ENCODE measurements around the gene XIRP1.
A peak's percentile ranks its signal among the peaks of the same experiment; 100 is the strongest.

Gene XIRP1

GRCh38 chr3:39184081-39184967, 8.1 kb downstream of the XIRP1 start:
- Histone ChIP-seq H4K20me1 (ENCODE audit: insufficient read depth, low read length) (no peaks in the 10 kb centered on the region), H3K27ac (ENCODE audit: low read length) (no peak overlapping the region)
- TF ChIP-seq EZH2phosphoT487 (IDR thresholded peaks at IDR 0.05; ENCODE audit: low read depth) (no peak), CTCF (IDR thresholded peaks at IDR 0.05; ENCODE audit: low read depth, low read length) (0 out of 2 replicates have a peak, but pooled peaks have one; percentile 11)

GRCh38 chr3:39183211-39184080, 8.9 kb downstream of the XIRP1 start:
- Histone ChIP-seq H3K27me3 (ENCODE audit: low read depth, low read length) (peaks cover 12% of the 10 kb centered on the region), H3K9ac (ENCODE audit: low read length) (no peak overlapping the region), H4K20me1 (ENCODE audit: insufficient read depth, low read length) (no peaks in the 10 kb centered on the region), H3K79me2 (ENCODE audit: low read length) (no peaks in the 10 kb centered on the region), H2AFZ (ENCODE audit: low read depth, low read length) (no peak overlapping the region), H3K9me3 (ENCODE audit: insufficient read depth, low read length) (no peaks in the 10 kb centered on the region), H3K36me3 (replicated peaks; ENCODE audit: low read depth, low read length) (no peaks in the 10 kb centered on the region), H3K27ac (ENCODE audit: low read length) (no peak overlapping the region), H3K4me2 (ENCODE audit: low read length) (no peak overlapping the region), H3K4me1 (ENCODE audit: low read length) (peaks cover 16% of the 10 kb centered on the region), H3K4me3 (ENCODE audit: low read length) (no peak overlapping the region)
- no peak for TF ChIP-seq EZH2phosphoT487 (IDR thresholded peaks at IDR 0.05; ENCODE audit: low read depth)
- TF ChIP-seq CTCF (IDR thresholded peaks at IDR 0.05; ENCODE audit: low read depth, low read length) = no peak

More at GRCh38 chr3:39184081-39184967, 8.1 kb downstream of the XIRP1 start:
- Histone ChIP-seq H3K4me3 (ENCODE audit: low read length) (no peak overlapping the region), H3K9ac (ENCODE audit: low read length) (no peak overlapping the region), H3K4me2 (ENCODE audit: low read length) (no peak overlapping the region), H3K9me3 (ENCODE audit: insufficient read depth, low read length) (no peaks in the 10 kb centered on the region), H2AFZ (ENCODE audit: low read depth, low read length) (no peak overlapping the region), H3K4me1 (ENCODE audit: low read length) (peaks cover 8% of the 10 kb centered on the region; the same call in 1 of the 2 replicates), H3K36me3 (replicated peaks; ENCODE audit: low read depth, low read length) (no peaks in the 10 kb centered on the region), H3K27me3 (ENCODE audit: low read depth, low read length) (peaks cover 19% of the 10 kb centered on the region), H3K79me2 (ENCODE audit: low read length) (no peaks in the 10 kb centered on the region)

- Histone ChIP-seq H2AFZ (ENCODE audit: low read depth, low read length) (peak overlapping the region; percentile 13; the same call in 1 of the 2 replicates), H4K20me1 (ENCODE audit: insufficient read depth, low read length) (no peaks in the 10 kb centered on the region), H3K27me3 (ENCODE audit: low read depth, low read length) (peaks cover 12% of the 10 kb centered on the region), H3K4me3 (ENCODE audit: low read length) (peak overlapping the region; percentile 72), H3K9ac (ENCODE audit: low read length) (peak overlapping the region; percentile 22; the same call in 1 of the 2 replicates), H3K9me3 (ENCODE audit: insufficient read depth, low read length) (no peaks in the 10 kb centered on the region), H3K27ac (ENCODE audit: low read length) (no peak overlapping the region), H3K4me2 (ENCODE audit: low read length) (peak overlapping the region; percentile 80), H3K79me2 (ENCODE audit: low read length) (no peaks in the 10 kb centered on the region), H3K4me1 (ENCODE audit: low read length) (peaks cover 22% of the 10 kb centered on the region), H3K36me3 (replicated peaks; ENCODE audit: low read depth, low read length) (no peaks in the 10 kb centered on the region)
- peak; percentile 30 for TF ChIP-seq CTCF (IDR thresholded peaks at IDR 0.05; ENCODE audit: low read depth, low read length)
- no peak for TF ChIP-seq EZH2phosphoT487 (IDR thresholded peaks at IDR 0.05; ENCODE audit: low read depth)
Measured at GRCh38 chr3:39181408-39182335, 10.7 kb downstream of the XIRP1 start.

Measured in OCI-LY3 (cell line).